Mammary epithelial cell (primary cell): ENCODE data around the gene ACKR3.

ENCODE experiments used
- CTCF ChIP-seq, 2 donors: IDR thresholded peaks in 1 of 2; conservative IDR thresholded peaks in 1 of 2; 2 replicates each; pipeline ENCODE4 v1.5.1; 2011 to 2012; ENCODE audit warnings: inconsistent platforms in 2 of 2, low read length in 2 of 2, mild to moderate bottlenecking in 2 of 2, control low read depth in 1 of 2, low read depth in 1 of 2; ENCODE audit not compliant: insufficient read depth in 1 of 2; ENCODE audit errors: extremely low read depth in 1 of 2
- EZH2 ChIP-seq: IDR thresholded peaks from 2 replicates; pipeline ENCODE4 v1.6.1; 2012; ENCODE audit warnings: low read length, inconsistent platforms, borderline replicate concordance

- TF ChIP-seq CTCF (conservative IDR thresholded peaks at IDR 0.05 in 1 of 2, IDR thresholded peaks at IDR 0.05 in 1 of 2; ENCODE audit: extremely low read depth in 1 of 2, insufficient read depth in 1 of 2, low read depth in 1 of 2, low read length in 2 of 2) (no peak), EZH2 (no peak)
Observed at GRCh38 chr2:236571145-236571544, 1.5 kb downstream of the ACKR3 start.
